NAMALWA (cell line): Measurements from ENCODE around the gene CYFIP1.
"Not testable (repeated sequence)": the region's sequence is repeated elsewhere in the genome, so short reads cannot be mapped to it uniquely, and the experiment has no call there.

Source experiments
- DNase-seq: peaks from one replicate; pipeline ENCODE4 v3.0.0-alpha.2; 2015; ENCODE audit warnings: low spot score

CYFIP1 gene

GRCh38 chr15:22980189-22981050 lies at the start of gene CYFIP1:
CYFIP1 (minus strand) TSS chr15:22980368; CDS start chr15:22947285, 33,083 bp downstream.
- no peak for DNase-seq

- no peak for DNase-seq
These were observed 46.0 kb upstream of the CYFIP1 start for GRCh38 chr15:23026218-23026617.

GRCh38 chr15:23022156-23022555 lies 42.0 kb upstream of the CYFIP1 start:
- DNase-seq: no peak

GRCh38 chr15:23014394-23015000 lies 34.3 kb upstream of the CYFIP1 start:
- DNase-seq: no peak

GRCh38 chr15:23013681-23014080 lies 33.5 kb upstream of the CYFIP1 start:
- no peak for DNase-seq

GRCh38 chr15:23012616-23013015 lies 32.4 kb upstream of the CYFIP1 start:
- DNase-seq: not testable (repeated sequence)

GRCh38 chr15:23003736-23004135 lies 23.6 kb upstream of the CYFIP1 start:
- no peak for DNase-seq

GRCh38 chr15:23002920-23003319 lies 22.8 kb upstream of the CYFIP1 start:
- no peak for DNase-seq

GRCh38 chr15:22995795-22996194 lies 15.6 kb upstream of the CYFIP1 start:
- DNase-seq: no peak

- no peak for DNase-seq
These were observed 11.8 kb upstream of the CYFIP1 start for GRCh38 chr15:22992024-22992326.

- DNase-seq: no peak
These were observed 9.7 kb upstream of the CYFIP1 start for GRCh38 chr15:22989576-22990477.

GRCh38 chr15:22988811-22989210 lies 8.6 kb upstream of the CYFIP1 start:
- DNase-seq: no peak

- DNase-seq: not testable (repeated sequence)
These were observed 1.8 kb upstream of the CYFIP1 start for GRCh38 chr15:22981931-22982330.

GRCh38 chr15:22981051-22981840 lies 1.1 kb upstream of the CYFIP1 start:
- DNase-seq: no peak

- DNase-seq: no peak
These were observed 655 bp downstream of the CYFIP1 start for GRCh38 chr15:22979238-22980188.

GRCh38 chr15:22978691-22979237 lies 1.4 kb downstream of the CYFIP1 start:
- no peak for DNase-seq

- no peak for DNase-seq
These were observed 5.4 kb downstream of the CYFIP1 start for GRCh38 chr15:22974745-22975144.

GRCh38 chr15:22973987-22974386 lies 6.2 kb downstream of the CYFIP1 start:
- no peak for DNase-seq

- no peak for DNase-seq
These were observed 6.9 kb downstream of the CYFIP1 start for GRCh38 chr15:22973286-22973685.

GRCh38 chr15:22969489-22969888 lies 10.7 kb downstream of the CYFIP1 start:
- DNase-seq: no peak
